SH-SY5Y (cell line): ENCODE measurements around the gene COL19A1.

Experiments
- GATA2 ChIP-seq: IDR thresholded peaks from 2 replicates; pipeline ENCODE4 v1.6.1; 2011; ENCODE audit warnings: mild to moderate bottlenecking, low read depth, low read length
- GATA3 ChIP-seq: IDR thresholded peaks from 2 replicates; pipeline ENCODE4 v1.6.1; 2011; ENCODE audit warnings: low read depth, mild to moderate bottlenecking, low read length, moderate library complexity

DNA sequence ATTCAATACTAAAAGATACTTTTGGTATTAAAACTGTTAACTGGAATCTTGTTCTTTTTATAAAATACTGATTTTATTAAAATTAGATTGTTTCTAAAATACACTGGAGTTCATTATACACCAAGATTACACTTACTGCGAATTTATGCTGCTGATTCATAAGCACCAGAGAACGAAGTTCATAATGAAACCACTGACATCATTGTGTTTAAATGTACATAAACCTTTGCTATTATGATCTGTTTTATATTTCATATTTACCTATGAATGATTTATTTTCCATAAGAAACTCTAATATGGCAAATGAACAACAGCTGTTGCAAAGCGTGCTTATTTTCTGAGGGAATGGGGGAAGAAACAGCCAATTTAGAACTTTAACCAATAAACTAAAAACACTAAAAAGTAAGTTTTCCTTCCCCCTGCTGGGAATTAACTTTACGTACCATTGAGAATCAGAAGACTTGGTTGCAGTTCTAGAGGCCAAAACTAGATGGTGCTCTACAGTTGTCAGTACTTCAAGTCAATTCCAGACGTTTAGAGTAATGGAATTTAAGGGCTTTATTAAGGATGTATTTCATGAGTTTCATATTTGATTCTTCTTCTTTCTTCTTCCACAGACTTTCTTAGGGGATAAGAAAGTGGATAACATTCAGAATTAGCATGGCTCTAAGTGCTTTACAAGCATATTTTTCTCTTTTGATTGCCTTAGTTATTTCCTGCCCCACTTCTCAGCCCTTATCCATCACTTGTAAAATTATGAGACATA lies 30.8 kb upstream of the COL19A1 start:
- TF ChIP-seq GATA2, result no peak
- no peak for TF ChIP-seq GATA3
